GM19025 (cell line): ENCODE data around the gene MAGI2.

Source experiments
- ATAC-seq: cut with Tn5 transposase; IDR thresholded peaks from one replicate; pipeline ENCODE4 v1.9.1; 2021; ENCODE audit warnings: mild to moderate bottlenecking, low read depth, moderate library complexity; ENCODE audit not compliant: unreplicated experiment

Gene MAGI2

GRCh38 chr7:78412216-78412858 lies 1041.1 kb downstream of the MAGI2 start:
- no peak for ATAC-seq

GRCh38 chr7:78407031-78407430 lies 1046.4 kb downstream of the MAGI2 start:
- no peak for ATAC-seq

GRCh38 chr7:78406531-78406930 lies 1046.9 kb downstream of the MAGI2 start:
- ATAC-seq = no peak

GRCh38 chr7:78402096-78402495 lies 1051.4 kb downstream of the MAGI2 start:
- no peak for ATAC-seq

- no peak for ATAC-seq
Observed at GRCh38 chr7:78400038-78400437, 1053.4 kb downstream of the MAGI2 start.

- ATAC-seq = no peak
Observed at GRCh38 chr7:78399033-78399769, 1054.3 kb downstream of the MAGI2 start.

GRCh38 chr7:78398576-78398975 lies 1054.9 kb downstream of the MAGI2 start:
- ATAC-seq = no peak

GRCh38 chr7:78398081-78398480 lies 1055.4 kb downstream of the MAGI2 start:
- ATAC-seq = no peak

- no peak for ATAC-seq
Observed at GRCh38 chr7:78396210-78396609, 1057.3 kb downstream of the MAGI2 start.

- no peak for ATAC-seq
Observed at GRCh38 chr7:78395298-78396036, 1058.0 kb downstream of the MAGI2 start.

- no peak for ATAC-seq
Observed at GRCh38 chr7:78389022-78389421, 1064.4 kb downstream of the MAGI2 start.

GRCh38 chr7:78386520-78386919 lies 1066.9 kb downstream of the MAGI2 start:
- ATAC-seq = no peak

GRCh38 chr7:78383096-78383880 lies 1070.2 kb downstream of the MAGI2 start:
- no peak for ATAC-seq

GRCh38 chr7:78379148-78379547 lies 1074.3 kb downstream of the MAGI2 start:
- no peak for ATAC-seq

- ATAC-seq = no peak
Observed at GRCh38 chr7:78377532-78377931, 1075.9 kb downstream of the MAGI2 start.

- no peak for ATAC-seq
Observed at GRCh38 chr7:78370936-78371335, 1082.5 kb downstream of the MAGI2 start.

- ATAC-seq = no peak
Observed at GRCh38 chr7:78368771-78369170, 1084.7 kb downstream of the MAGI2 start.

GRCh38 chr7:78367280-78367773 lies 1086.1 kb downstream of the MAGI2 start:
- no peak for ATAC-seq

- no peak for ATAC-seq
Observed at GRCh38 chr7:78363866-78364265, 1089.6 kb downstream of the MAGI2 start.

- no peak for ATAC-seq
Observed at GRCh38 chr7:78359836-78360235, 1093.6 kb downstream of the MAGI2 start.

GRCh38 chr7:78357709-78358108 lies 1095.8 kb downstream of the MAGI2 start:
- no peak for ATAC-seq
